Measurements from ENCODE around the gene SERPINB10. TPM values are rescaled to one million over a fixed set of nuclear protein-coding genes. Genes with fewer than 3 reads are reported as not detected.

The SERPINB10 gene
- total RNA-seq, 1 donor from 2014 or later = not detected

GRCh38 chr18:63878343-63878742 lies 29.4 kb upstream of the SERPINB10 start:
- peaks cover 2% of the 10 kb centered on the region for H3K27me3 Mint-ChIP-seq
- intact Hi-C loops (cut with micrococcal nuclease) = no loop called here
- no peaks in the 10 kb centered on the region for H3K4me1 Mint-ChIP-seq
- H3K4me3 Mint-ChIP-seq = no peak overlapping the region
- no peak for TF ChIP-seq CTCF (IDR thresholded peaks at IDR 0.05)
- ChIA-PET CTCF (no interaction called here), POLR2A (no interaction called here)
- H3K36me3 Mint-ChIP-seq (ENCODE audit: low read depth) = no peaks in the 10 kb centered on the region
- no peak for DNase-seq
- no peak overlapping the region for H3K27ac Mint-ChIP-seq
- ATAC-seq (ENCODE audit: low read depth) = no peak
- H3K9me3 Mint-ChIP-seq = no peaks in the 10 kb centered on the region

GRCh38 chr18:63878925-63879324 lies 28.8 kb upstream of the SERPINB10 start:
- no peaks in the 10 kb centered on the region for H3K9me3 Mint-ChIP-seq
- no peaks in the 10 kb centered on the region for H3K36me3 Mint-ChIP-seq (ENCODE audit: low read depth)
- no peak for ATAC-seq (ENCODE audit: low read depth)
- H3K27ac Mint-ChIP-seq = no peak overlapping the region
- H3K27me3 Mint-ChIP-seq = peaks cover 2% of the 10 kb centered on the region
- CTCF ChIA-PET = no interaction called here
- no peak overlapping the region for H3K4me3 Mint-ChIP-seq
- DNase-seq = no peak
- intact Hi-C loops (cut with micrococcal nuclease) = no loop called here
- POLR2A ChIA-PET = no interaction called here
- TF ChIP-seq CTCF (IDR thresholded peaks at IDR 0.05) = no peak
- no peaks in the 10 kb centered on the region for H3K4me1 Mint-ChIP-seq

GRCh38 chr18:63879709-63880108 lies 28.0 kb upstream of the SERPINB10 start:
- CTCF ChIA-PET = no interaction called here
- no peak overlapping the region for H3K4me3 Mint-ChIP-seq
- H3K4me1 Mint-ChIP-seq = no peaks in the 10 kb centered on the region
- H3K36me3 Mint-ChIP-seq (ENCODE audit: low read depth) = no peaks in the 10 kb centered on the region
- DNase-seq (no peak), ATAC-seq (ENCODE audit: low read depth) (no peak)
- intact Hi-C loops (cut with micrococcal nuclease) = no loop called here
- H3K27me3 Mint-ChIP-seq = peaks cover 4% of the 10 kb centered on the region
- no peak for TF ChIP-seq CTCF (IDR thresholded peaks at IDR 0.05)
- H3K9me3 Mint-ChIP-seq = no peaks in the 10 kb centered on the region
- POLR2A ChIA-PET = no interaction called here
- H3K27ac Mint-ChIP-seq = no peak overlapping the region

GRCh38 chr18:63881851-63882250 lies 25.9 kb upstream of the SERPINB10 start:
- no peak for DNase-seq
- ChIA-PET POLR2A (no interaction called here), CTCF (no interaction called here)
- Mint-ChIP-seq H3K4me3 (no peak overlapping the region), H3K4me1 (no peaks in the 10 kb centered on the region), H3K36me3 (ENCODE audit: low read depth) (no peaks in the 10 kb centered on the region), H3K27me3 (peaks cover 11% of the 10 kb centered on the region), H3K27ac (no peak overlapping the region), H3K9me3 (no peaks in the 10 kb centered on the region)
- no peak for TF ChIP-seq CTCF (IDR thresholded peaks at IDR 0.05)
- intact Hi-C loops (cut with micrococcal nuclease) = no loop called here
- ATAC-seq (ENCODE audit: low read depth) = no peak

- no peak for DNase-seq
- intact Hi-C loops (cut with micrococcal nuclease) = no loop called here
These were observed 25.2 kb upstream of the SERPINB10 start for GRCh38 chr18:63882333-63883141.

More at GRCh38 chr18:63882333-63883141, 25.2 kb upstream of the SERPINB10 start:
- Mint-ChIP-seq H3K36me3 (ENCODE audit: low read depth) (no peaks in the 10 kb centered on the region), H3K9me3 (no peaks in the 10 kb centered on the region), H3K4me1 (no peaks in the 10 kb centered on the region), H3K27ac (no peak overlapping the region), H3K27me3 (peaks cover 11% of the 10 kb centered on the region), H3K4me3 (no peak overlapping the region)
- CTCF ChIA-PET = no interaction called here
- ATAC-seq (ENCODE audit: low read depth) = no peak
- TF ChIP-seq CTCF (IDR thresholded peaks at IDR 0.05) = no peak
- POLR2A ChIA-PET = no interaction called here

All from activated B cell treated with CpG ODN at 0.5 μM for 24 hours (primary cell).